Hepatocyte (in vitro differentiated cells): ENCODE measurements around the gene RAD51AP1.

Experiments used
- EZH2phosphoT487 ChIP-seq: fragments of 200-600 bp; sonication (generic); IDR thresholded peaks from one replicate; pipeline ENCODE4 v1.6.1; 2018; ENCODE audit warnings: antibody characterized with exemption, mild to moderate bottlenecking, low read depth, moderate library complexity; ENCODE audit not compliant: unreplicated experiment, severe bottlenecking
- TF ChIP-seq, protein P1 (sequence below): fragments of 200-600 bp; sonication (generic); IDR thresholded peaks from 2 replicates; pipeline ENCODE4 v1.5.1; 2016; ENCODE audit warnings: antibody characterized with exemption, mild to moderate bottlenecking; ENCODE audit not compliant: poor library complexity

DNA sequence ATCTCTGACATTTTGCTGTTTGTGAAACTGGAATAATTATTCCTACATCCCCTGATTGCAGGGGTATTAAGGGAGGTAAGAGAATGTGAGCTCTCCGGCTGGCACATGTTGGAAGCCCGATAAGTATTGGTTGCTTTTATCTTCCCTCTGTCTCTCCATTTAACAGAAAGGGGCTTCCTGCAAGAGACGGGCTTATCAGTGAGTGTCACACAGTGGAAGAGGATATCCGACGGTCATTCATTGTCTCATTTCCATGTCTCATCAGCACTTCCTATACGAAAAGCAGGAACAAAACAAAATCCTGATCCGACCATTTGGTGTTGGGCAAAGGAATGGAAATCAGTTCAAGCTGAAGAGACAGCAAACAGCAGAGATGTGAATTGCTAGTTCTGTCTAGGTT lies 34.0 kb downstream of the RAD51AP1 start:
- no peak for TF ChIP-seq EZH2phosphoT487
- TF ChIP-seq, protein P1, sequence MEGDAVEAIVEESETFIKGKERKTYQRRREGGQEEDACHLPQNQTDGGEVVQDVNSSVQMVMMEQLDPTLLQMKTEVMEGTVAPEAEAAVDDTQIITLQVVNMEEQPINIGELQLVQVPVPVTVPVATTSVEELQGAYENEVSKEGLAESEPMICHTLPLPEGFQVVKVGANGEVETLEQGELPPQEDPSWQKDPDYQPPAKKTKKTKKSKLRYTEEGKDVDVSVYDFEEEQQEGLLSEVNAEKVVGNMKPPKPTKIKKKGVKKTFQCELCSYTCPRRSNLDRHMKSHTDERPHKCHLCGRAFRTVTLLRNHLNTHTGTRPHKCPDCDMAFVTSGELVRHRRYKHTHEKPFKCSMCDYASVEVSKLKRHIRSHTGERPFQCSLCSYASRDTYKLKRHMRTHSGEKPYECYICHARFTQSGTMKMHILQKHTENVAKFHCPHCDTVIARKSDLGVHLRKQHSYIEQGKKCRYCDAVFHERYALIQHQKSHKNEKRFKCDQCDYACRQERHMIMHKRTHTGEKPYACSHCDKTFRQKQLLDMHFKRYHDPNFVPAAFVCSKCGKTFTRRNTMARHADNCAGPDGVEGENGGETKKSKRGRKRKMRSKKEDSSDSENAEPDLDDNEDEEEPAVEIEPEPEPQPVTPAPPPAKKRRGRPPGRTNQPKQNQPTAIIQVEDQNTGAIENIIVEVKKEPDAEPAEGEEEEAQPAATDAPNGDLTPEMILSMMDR = no peak
